Stromal cell of bone marrow (primary cell): ENCODE data around the gene LRP11.
"Not testable (repeated sequence)": the region's sequence is repeated elsewhere in the genome, so short reads cannot be mapped to it uniquely, and the experiment has no call there.

Experiments used
- DNase-seq: peaks from one replicate; pipeline ENCODE4 v3.0.0-alpha.2; 2012; ENCODE audit warnings: low read depth

The LRP11 gene

GRCh38 chr6:149863698-149864577, at the start of gene LRP11:
Gene LRP11 (minus strand): TSS chr6:149864359. CDS start chr6:149864020, 339 bp downstream.
- DNase-seq = peak; percentile 64

GRCh38 chr6:149913540-149914240, 49.5 kb upstream of the LRP11 start:
- no peak for DNase-seq

- DNase-seq = no peak
These were observed 48.9 kb upstream of the LRP11 start for GRCh38 chr6:149913085-149913484.

GRCh38 chr6:149912680-149913079, 48.5 kb upstream of the LRP11 start:
- DNase-seq = not testable (repeated sequence)

- no peak for DNase-seq
These were observed 46.6 kb upstream of the LRP11 start for GRCh38 chr6:149910721-149911151.

GRCh38 chr6:149909701-149910470, 45.7 kb upstream of the LRP11 start:
- no peak for DNase-seq

- DNase-seq = not testable (repeated sequence)
These were observed 44.3 kb upstream of the LRP11 start for GRCh38 chr6:149908480-149908879.

- no peak for DNase-seq
These were observed 43.2 kb upstream of the LRP11 start for GRCh38 chr6:149907317-149907716.

GRCh38 chr6:149906405-149906804, 42.2 kb upstream of the LRP11 start:
- no peak for DNase-seq

- DNase-seq = no peak
These were observed 41.8 kb upstream of the LRP11 start for GRCh38 chr6:149905911-149906371.

- DNase-seq = no peak
These were observed 41.3 kb upstream of the LRP11 start for GRCh38 chr6:149905371-149905910.

GRCh38 chr6:149904661-149905370, 40.7 kb upstream of the LRP11 start:
- no peak for DNase-seq

GRCh38 chr6:149903938-149904611, 39.9 kb upstream of the LRP11 start:
- DNase-seq = no peak

- DNase-seq = no peak
These were observed 37.4 kb upstream of the LRP11 start for GRCh38 chr6:149901444-149902140.

GRCh38 chr6:149900620-149901443, 36.7 kb upstream of the LRP11 start:
- DNase-seq = no peak

GRCh38 chr6:149899926-149900619, 35.9 kb upstream of the LRP11 start:
- no peak for DNase-seq

GRCh38 chr6:149899486-149899885, 35.3 kb upstream of the LRP11 start:
- no peak for DNase-seq

- DNase-seq = no peak
These were observed 34.8 kb upstream of the LRP11 start for GRCh38 chr6:149898966-149899365.
